Ecto neural progenitor cell (in vitro differentiated cells): Measurements from ENCODE around the gene CAPN7.

Source experiments
- DNase-seq: peaks from one replicate; pipeline ENCODE4 v3.0.0-alpha.2; 2018; ENCODE audit warnings: low spot score

The CAPN7 gene

DNA sequence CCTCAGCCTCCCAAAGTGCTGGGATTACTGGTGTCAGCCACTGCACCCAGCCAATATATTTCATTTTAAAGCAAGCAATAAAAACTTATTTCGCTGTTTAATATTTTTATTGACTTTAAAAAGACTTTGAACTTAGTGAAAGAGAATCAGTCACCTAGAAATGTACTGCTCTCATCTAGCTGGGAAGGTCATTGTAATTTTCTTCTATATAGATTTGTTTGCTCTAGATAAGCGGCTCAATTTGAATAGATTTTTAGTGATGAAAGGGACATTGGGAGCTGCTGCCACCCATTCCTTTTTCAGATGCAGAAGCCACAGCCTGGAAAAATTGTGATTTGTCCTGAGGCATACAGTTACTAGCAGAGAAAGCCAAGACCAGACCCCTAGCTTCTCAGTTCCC, 40.1 kb downstream of the CAPN7 start:
- DNase-seq = no peak

DNA sequence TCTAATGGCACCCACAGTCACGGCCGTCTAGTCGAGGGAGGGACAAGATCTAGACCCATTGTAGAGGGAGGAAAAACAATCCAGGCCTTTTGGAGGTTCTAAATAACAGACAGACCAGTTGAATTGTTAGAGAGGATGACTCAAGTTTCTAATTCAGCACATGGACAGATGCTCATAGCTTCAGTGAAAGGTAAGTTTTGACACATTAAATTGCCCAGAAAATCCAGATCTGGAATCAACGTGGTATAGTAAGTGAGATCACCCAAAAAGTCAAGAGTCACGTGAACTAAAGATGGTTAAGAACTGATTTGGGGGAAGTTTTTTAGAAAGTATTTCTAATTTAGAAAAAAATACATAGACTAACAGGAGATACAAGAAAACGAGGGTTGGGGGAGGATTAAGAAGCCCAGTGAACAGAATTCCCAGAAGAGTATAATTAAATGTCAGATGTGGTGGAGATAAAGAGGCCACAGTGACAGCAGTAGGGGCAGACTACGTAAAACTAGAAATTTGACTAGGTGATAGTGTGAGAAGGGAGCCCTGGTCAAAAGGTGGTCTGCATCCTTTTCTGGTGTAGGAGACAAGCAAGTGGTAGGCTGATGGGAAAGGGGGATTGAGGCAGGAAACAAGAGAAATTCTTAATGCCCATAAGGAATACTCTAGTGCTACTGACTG, 47.1 kb downstream of the CAPN7 start:
- DNase-seq = no peak

DNA sequence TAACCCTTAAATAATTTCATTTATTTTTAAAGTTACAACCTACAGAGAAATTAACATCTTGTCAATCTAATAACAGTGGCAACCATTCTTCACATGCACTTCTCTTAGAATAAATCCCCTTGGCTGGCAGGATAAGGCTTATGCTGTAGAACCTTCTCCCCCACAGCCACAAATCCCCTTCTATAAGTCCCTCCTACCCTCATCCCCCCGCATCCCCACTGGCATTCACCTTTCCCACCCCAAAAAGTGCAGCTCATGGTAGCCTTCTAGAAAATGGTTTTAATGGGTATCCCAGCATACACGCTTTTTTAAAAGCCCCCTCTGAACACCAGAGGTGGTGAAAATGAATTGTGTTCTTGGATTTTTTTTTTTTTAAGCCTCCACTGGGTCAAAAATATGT, 49.2 kb downstream of the CAPN7 start:
- no peak for DNase-seq

DNA sequence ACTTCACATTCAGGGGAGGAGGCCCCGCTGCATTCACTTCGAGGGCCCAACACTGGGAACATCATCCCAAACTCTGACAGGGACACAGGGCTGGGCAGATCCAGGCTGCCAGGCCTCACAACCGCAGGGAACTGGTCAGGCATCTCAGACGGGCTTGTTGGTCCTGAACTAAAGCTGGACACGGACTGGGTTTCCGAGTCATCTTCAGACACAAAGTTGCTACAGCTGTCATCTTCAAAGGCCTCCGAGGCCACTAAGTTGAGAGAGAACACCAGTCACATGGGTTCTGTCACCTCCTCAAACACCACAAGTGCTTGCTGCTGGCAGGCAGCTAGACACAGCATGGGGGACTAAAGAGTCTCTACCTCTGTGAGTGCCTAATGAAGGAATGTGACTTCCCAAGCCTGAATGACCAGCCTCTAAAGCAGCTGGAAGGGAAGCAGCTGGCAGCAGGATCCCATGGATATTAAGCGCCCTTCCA, 50.9 kb downstream of the CAPN7 start:
- no peak for DNase-seq

DNA sequence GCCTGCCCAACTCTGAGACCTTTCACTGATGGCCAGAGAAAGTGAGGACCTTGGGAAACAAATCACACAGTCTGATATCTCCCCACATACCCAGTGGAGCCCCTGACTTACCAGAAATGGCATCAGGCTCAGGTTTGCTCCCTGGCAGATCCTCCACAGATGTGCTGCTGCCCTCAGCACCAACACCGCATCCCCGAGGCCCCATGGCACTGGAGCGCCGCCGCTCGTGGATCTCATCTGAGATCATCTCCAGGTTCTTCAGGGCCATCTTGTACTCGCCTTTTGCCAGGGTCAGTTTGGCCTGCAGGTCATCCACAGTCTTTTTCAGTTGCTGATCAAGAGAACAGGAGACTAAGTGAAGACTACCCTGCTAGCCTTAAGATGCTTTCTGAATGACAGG, 52.7 kb downstream of the CAPN7 start:
- DNase-seq = no peak

DNA sequence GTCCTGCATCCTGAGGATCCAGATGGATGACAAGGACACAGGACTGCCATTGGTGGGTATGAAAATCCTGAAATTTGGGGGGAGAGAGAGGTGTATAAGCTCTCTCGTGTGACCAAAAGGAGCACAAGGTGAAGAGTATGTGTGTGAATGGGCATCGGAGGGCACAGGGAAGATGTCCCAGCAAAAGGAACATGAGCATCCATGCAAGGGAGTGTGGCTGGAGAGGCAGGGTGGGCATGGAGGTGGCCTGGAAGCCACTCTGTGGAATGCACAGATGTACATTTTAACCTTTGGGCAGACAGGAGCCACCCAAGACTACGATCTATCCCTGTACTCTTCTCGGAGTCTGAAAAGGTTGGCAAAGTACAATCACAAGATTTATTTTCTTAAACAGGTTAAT, 54.5 kb downstream of the CAPN7 start:
- DNase-seq = no peak

DNA sequence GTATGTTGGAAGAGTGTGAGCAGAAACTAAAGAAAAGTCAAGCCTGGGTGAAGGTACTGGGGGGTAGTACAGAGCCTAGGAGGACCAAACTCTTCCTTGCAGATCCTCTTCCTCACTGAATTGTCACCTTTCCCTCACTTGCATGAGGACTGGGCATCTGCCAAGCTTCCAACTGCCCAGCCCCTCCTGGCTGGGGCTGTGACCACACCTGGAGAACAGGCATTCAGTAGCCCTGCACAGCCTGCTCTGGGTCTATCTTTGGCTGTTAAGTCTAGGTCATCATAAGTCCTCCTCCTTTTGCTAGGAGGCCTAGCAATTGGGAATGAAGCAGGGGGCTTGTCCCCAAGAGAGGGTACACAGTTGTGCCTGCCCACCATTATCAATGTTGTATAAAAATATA, 55.2 kb downstream of the CAPN7 start:
- DNase-seq = no peak

DNA sequence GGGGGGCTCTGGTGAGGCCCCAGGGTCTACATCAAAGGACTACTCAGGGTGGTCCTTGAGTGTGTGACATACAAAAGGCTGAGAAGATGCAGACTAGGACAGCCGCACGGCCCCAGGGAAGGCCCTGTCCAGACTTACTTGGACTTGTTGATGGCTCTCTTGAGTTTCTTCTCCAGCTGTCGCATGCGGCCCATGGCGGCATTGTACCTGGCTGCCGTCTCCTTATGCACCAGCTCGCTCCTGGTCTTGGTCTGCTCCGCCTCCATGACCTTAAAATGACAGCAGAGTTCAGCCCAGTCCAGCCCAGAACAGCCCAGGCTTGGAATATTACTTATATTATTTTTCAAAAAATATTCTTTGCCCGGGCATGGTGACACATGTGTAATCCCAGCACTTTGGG, 56.0 kb downstream of the CAPN7 start:
- no peak for DNase-seq

DNA sequence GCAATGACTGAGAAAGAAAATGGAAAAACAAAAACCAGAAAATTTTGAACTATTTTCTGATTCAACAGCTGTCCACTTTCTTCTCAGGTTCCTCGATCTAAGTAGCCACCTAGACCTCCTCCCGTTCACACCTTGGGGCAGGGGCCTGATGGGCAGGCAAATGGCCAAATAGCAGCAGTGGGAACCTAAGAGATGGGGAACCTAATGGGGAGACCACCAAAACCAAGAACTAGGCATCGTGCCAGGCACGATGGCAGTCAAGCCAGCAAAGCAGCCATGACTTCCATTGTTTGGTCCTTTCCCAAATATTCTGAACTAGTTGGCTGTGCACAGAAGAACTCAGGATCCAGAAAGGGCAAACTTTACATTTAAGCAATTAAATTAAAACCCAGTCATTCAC, 57.1 kb downstream of the CAPN7 start:
- DNase-seq = no peak

DNA sequence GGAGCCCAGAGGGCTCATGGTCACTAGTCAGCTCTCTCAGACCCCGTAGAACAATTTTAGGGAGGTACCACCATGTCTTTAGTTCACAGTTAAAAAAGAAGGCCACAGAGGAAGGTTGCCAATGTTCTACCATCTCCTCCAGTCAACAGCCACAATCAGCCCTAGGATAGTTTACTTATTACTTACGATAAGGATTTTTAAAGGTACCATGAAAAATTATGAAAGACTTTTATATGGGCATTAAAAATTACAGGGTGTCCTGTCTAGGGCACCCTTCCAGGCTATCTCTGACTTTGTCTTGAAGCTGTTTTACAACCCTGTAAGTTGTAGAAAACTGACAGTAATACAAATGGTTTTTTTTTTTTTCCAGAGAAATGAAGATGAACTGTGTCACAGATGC, 57.9 kb downstream of the CAPN7 start:
- no peak for DNase-seq

DNA sequence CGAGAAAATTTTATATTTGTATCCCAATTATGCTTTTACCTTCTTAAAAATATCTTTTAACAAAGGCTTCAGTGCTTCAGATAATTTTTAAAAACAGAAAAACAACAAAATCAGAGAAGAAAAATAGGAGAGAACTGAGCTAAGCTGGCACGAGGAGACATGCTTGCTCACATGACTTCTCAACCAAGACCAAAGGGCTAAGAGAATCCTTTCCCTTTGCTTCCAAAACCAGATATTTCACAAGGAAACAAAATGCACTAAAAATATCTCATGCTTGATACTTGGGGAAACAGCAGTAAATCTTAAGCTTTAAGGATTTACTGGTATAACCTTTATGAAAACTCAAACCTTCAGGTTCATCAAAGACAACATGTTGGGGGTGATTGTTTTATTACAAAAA, 58.4 kb downstream of the CAPN7 start:
- DNase-seq = no peak

DNA sequence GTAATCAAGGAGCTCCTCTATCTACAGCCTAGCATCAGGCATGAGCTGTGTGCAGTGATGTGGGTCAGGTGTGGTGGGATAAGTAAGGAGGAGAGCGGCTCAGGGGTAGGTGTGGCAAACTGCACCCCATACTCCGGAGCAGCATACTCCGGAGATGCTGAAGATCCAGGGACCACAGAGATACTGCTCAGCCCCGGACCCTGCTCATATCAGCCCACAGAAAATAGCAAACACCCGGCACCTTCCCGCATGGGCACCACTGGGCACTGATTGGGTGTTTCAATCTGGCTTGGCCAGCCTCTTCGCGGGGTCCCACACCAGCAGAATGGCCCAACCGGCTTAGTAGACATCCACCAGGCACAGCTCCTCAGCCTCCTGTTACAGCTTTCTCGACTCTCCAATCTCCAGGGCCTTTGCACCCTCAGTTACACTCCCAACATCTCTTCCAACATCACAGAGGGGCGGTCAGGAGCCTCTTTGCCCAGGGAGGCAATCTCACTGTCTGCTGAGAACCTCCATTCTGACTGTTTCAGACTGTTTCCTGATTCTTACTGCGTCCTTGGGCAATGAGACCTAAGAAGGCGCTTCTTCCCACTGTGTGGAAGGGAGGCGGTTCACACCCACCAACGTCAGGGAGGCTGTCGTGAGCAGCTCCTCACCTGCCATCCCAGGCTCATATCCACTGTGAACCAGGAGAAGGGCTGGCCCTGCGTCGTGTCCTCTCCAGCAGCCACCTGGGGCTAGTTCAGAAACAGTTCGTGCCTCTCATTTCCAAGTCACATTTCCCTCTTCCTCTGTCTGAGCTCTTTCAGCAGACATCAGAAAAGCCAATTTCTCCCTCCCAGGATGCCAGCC, 59.8 kb downstream of the CAPN7 start:
- DNase-seq = no peak

DNA sequence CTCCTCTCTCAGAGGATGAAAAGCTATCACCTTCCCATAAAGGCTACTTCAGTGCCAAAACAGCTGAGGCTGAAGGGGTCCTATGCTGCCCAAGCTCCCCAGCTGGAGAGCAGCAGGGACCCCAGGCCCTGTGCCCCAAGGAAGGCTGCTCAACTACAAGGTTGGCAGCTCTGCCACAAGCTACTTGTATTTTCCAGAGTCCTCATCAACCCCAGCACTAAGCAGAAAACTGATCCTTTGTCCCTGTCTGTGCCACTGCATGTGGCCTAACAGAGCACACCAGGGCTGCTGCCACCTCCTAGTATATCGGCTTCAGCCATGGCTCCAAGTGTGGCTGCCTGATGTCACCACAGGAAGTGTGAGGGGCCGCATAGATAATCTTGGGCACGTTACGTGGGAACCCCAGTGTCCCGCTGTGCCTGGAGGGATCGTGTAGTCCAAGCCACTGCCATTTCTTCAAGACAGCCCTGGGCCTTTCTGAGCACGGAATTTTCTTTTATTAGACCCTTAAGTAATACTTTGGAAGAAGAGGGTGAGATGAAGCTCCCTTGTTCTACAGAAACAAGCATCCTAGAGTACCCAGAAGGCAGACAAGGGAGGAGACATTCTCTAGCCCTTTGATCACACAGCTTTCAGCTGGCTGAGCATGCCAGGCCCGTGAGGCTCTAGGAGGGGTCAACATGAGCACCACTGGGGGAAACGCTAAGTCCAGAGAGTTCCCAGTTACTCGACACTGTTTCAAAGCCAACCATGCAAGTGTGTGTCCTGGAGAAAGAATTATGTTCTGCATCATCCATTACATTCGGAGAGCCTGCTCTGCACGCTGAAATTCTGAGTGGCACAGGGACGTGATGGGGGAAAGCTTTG, 60.7 kb downstream of the CAPN7 start:
- no peak for DNase-seq

DNA sequence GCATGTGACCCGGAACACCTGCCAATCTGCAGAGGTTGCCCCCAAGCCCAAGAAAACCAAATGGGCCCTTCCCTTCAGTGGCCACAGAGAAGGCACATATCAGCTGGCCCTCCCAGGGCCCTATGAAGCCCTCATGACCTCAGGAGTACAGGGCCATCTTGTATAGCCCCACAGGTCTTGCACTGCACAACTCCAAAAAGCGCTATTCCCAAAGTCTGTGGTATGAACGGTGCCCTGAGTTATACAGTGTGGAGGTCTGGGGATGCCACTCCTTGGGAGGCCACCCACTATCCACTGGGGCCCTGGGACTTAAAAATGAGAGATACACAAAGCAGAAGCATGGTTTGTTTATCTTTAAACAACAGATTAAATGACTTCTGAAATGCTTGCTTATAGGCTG, 61.5 kb downstream of the CAPN7 start:
- no peak for DNase-seq

DNA sequence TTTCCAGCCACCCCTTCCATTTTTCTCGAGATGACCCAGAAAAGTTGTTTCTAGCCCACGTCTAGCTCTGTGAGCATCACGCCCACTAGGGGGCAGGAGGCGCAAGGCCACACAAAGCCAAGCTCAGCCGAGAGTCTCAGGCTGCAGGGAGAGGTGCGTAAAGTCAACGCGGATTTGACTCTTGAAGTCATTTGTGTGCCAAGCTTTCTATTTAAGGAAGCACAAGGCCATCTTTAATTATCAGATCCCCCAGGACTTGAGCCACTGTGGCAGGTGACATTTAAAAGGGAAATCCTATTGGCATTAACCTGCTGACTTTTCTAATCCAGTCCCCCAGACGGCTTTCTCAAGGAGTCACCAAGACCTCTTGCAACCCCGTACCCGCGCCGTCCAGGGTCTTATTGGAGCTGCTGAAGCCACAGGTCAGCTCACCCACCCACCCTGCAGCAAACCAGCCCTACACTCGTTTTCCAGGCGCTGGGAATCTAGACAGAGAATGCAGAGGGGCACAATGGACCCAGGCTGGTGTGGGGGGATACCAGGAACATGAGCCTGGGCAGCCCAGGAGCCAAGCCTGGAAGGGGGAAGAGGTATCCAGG, 62.1 kb downstream of the CAPN7 start:
- peak; percentile 85 for DNase-seq

DNA sequence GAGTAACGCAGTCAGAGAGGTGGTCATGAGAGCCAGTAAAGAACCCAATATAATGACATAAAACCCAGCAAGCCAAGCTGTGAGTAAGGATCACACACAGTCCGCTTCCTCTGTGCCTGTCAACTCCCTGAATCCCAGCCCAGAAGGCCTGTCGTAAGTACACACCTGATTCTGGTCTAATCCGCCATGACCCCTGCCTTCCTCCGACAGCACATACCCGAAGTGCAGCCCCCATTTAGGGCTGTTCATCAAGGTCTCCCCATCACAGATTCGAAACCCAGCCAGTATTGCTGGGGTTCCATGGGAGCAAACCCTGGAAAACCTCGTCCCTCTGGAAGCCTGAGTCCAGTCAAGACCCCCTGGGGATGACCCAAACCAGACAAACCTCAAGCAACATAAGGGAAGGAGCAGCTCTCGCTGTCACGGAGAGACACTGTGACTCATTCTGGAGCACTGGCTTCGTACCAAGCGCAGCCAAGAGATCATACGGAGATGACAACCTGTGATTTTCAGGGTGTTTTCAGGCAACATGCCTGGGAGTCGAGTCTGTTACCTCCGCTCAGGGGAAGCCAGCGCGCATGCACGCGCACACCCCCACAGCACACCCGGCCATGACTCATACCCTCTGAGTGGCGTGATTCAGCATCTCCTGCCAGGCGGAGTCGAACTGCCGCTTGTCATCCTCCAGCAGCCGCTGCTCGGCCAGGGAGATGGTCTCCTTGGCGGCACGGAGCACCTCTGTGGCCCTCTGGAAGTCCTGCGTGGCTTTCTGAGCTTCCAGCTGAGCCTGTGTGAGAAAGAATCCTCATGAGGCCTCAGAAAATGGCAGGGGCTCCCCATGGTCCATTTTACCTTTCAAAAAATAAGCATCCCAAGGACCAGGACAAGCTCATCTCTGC, 63.3 kb downstream of the CAPN7 start:
- peak; percentile 42 for DNase-seq

DNA sequence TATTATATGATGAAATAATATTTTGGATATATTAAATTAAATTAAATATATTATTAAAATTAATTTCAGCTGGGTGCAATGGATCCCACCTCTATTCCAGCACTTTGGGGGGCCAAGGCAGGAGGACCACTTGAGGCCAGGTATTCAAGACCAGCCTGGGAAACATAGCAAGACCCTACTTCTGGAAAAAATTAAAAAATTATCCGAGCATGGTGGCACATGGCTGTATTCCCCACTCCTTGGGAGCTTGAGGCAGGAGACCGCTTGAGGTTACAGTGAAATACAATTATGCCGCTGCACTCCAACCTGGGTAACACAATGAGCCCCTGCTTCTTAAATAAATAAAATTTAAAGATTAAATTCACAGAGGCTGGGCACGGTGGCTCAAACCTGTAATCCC, 65.0 kb downstream of the CAPN7 start:
- peak; percentile 6 for DNase-seq

DNA sequence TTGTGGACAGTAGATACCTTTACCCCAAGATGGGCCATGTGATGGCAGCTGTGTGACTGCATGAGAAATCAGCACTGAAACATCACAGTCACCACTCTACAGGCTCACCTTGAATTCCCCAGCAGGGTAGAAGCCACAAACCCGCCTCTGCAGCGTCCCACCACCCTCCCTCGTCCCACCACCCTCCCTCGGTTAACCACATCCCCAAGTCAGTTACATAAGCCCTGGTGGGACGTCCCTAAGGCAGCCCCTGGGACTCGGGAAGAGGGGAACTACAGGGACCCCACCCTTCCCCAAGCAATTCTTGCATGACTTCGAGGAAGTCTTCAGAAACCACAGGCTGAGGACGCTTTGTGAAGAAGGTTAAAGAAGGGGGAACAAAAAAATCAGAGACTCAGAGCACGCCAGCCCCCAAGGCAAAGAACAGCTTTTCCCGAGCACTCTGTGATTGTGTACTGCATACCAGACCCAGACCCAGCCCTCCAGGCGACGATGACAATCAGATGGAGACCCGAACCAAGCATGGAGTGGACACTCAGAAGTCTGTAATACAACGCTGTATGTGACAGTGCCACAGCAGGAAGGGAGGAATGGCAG, 65.8 kb downstream of the CAPN7 start:
- no peak for DNase-seq

DNA sequence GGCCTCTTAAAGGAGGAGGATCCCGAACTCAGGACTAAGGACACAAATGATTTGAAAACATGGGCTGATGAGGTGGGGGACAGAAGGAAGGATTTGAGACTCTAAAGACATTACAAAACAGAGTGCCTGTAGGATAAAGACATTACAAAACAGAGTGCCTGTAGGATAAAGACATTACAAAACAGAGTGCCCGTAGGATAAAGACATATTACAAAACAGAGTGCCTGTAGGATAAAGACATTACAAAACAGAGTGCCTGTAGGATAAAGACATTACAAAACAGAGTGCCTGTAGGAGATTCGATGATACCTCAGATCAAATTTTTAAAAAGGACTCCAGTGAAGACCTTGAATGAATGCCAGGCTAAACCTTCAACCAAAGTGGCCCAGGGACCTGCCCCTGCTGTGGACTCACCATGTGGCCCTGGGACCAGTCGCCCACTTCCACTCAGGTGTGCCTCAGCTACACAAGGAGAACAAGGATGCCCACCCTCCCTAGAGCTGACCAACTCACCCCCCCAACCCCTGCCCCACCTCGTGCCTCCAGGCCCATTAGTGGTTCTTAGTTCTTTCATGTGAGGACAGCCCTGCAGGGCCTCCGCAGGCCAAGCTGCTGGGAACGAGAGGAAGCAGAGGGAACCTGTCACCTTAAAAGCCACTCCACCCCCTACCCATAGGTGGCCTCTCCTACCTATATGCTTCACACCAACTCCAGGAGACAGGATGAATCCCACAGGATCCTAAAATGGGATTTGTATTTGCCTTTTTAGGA, 66.6 kb downstream of the CAPN7 start:
- no peak for DNase-seq

DNA sequence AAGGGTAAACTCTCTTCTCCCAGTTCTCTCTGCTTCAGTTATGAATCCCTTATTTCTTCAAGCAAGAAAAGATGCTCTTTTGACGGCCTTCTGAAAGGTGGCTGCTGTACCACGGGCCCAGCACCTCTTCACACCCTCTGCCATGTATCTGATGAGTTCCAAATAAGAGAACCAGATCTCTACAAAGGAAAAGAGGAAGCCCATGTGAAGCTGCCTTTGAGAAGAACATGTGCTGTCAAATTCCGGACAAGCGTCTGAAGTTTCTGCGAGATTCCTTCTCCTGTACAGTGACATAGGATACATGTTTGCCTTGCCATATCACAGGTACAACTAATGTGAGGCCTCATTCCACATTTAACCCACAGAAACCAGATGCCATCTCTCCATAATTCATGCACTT, 67.2 kb downstream of the CAPN7 start:
- no peak for DNase-seq
